H9 (cell line): ENCODE results near the gene LMO4. TPM values are rescaled to one million over a fixed set of nuclear protein-coding genes. Genes with fewer than 3 reads are reported as not detected.

Source experiments
- DNase-seq: peaks from one replicate; pipeline ENCODE4 v3.0.0-alpha.2; 2017
- H2AFZ ChIP-seq: one replicate; pipeline ENCODE4 v1.6.1; 2013; ENCODE audit warnings: mild to moderate bottlenecking, low read length, control low read depth, moderate library complexity
- H2AK5ac ChIP-seq: 2 replicates; pipeline ENCODE4 v1.6.1; 2013; ENCODE audit warnings: low read length, control low read depth, mixed read lengths; ENCODE audit not compliant: insufficient read length
- H2BK120ac ChIP-seq: one replicate; pipeline ENCODE4 v1.6.1; 2013; ENCODE audit warnings: low read depth, mild to moderate bottlenecking, low read length, control low read depth, inconsistent platforms; ENCODE audit not compliant: poor library complexity, severe bottlenecking
- H2BK12ac ChIP-seq: 2 replicates; pipeline ENCODE4 v1.6.1; 2013; ENCODE audit warnings: low read length, control low read depth, mixed read lengths, low read depth; ENCODE audit not compliant: insufficient read length
- H2BK15ac ChIP-seq: 2 replicates; pipeline ENCODE4 v1.6.1; 2013; ENCODE audit warnings: low read depth, low read length, control low read depth
- H2BK20ac ChIP-seq: one replicate; pipeline ENCODE4 v1.6.1; 2013; ENCODE audit warnings: low read depth, mild to moderate bottlenecking, low read length, control low read depth, inconsistent platforms; ENCODE audit not compliant: poor library complexity, severe bottlenecking
- H2BK5ac ChIP-seq: 2 replicates; pipeline ENCODE4 v1.6.1; 2013; ENCODE audit warnings: low read length, control low read depth, mixed read lengths; ENCODE audit not compliant: insufficient read length
- H3K14ac ChIP-seq: 2 replicates; pipeline ENCODE4 v1.6.1; 2013; ENCODE audit warnings: low read length, control low read depth; ENCODE audit not compliant: insufficient read depth
- H3K18ac ChIP-seq: 2 replicates; pipeline ENCODE4 v1.6.1; 2013; ENCODE audit warnings: low read depth, mild to moderate bottlenecking, mixed read lengths, low read length, control low read depth; ENCODE audit not compliant: insufficient read length
- H3K23ac ChIP-seq: 2 replicates; pipeline ENCODE4 v1.6.1; 2013; ENCODE audit warnings: low read length, control low read depth, mixed read lengths, low read depth; ENCODE audit not compliant: insufficient read length
- H3K23me2 ChIP-seq: 2 replicates; pipeline ENCODE4 v1.6.1; 2013; ENCODE audit warnings: low read depth, mild to moderate bottlenecking, mixed read lengths, low read length, control low read depth; ENCODE audit not compliant: insufficient read length, poor library complexity, severe bottlenecking
- H3K27ac ChIP-seq: 2 replicates; pipeline ENCODE4 v1.5.1; 2013; ENCODE audit warnings: low read length, control low read depth, mixed read lengths, low read depth; ENCODE audit not compliant: insufficient read length
- H3K27me3 ChIP-seq: 2 replicates; pipeline ENCODE4 v1.6.1; 2013; ENCODE audit warnings: low read length, control low read depth, inconsistent platforms; ENCODE audit not compliant: insufficient read depth
- H3K4ac ChIP-seq: 2 replicates; pipeline ENCODE4 v1.6.1; 2013; ENCODE audit warnings: low read depth, mild to moderate bottlenecking, control low read depth, inconsistent platforms, low read length, moderate library complexity
- H3K4me1 ChIP-seq: 2 replicates; pipeline ENCODE4 v1.6.1; 2013; ENCODE audit warnings: low read length, control low read depth, inconsistent platforms; ENCODE audit not compliant: insufficient read depth
- H3K4me2 ChIP-seq: 2 replicates; pipeline ENCODE4 v1.6.1; 2013; ENCODE audit warnings: low read length, control low read depth, mixed read lengths; ENCODE audit not compliant: insufficient read length, insufficient read depth
- H3K56ac ChIP-seq: 2 replicates; pipeline ENCODE4 v1.6.1; 2013; ENCODE audit warnings: low read depth, mild to moderate bottlenecking, mixed read lengths, low read length, control low read depth; ENCODE audit not compliant: insufficient read length
- H3K79me1 ChIP-seq: 2 replicates; pipeline ENCODE4 v1.6.1; 2013; ENCODE audit warnings: low read depth, mild to moderate bottlenecking, moderate library complexity, low read length, control low read depth, inconsistent platforms; ENCODE audit not compliant: insufficient read depth, poor library complexity, severe bottlenecking
- H3K79me2 ChIP-seq: 2 replicates; pipeline ENCODE4 v1.6.1; 2013; ENCODE audit warnings: low read length, control low read depth, inconsistent platforms; ENCODE audit not compliant: insufficient read depth
- H3K9ac ChIP-seq: 2 replicates; pipeline ENCODE4 v1.6.1; 2013; ENCODE audit warnings: low read length, control low read depth, mixed read lengths; ENCODE audit not compliant: insufficient read length; ENCODE audit errors: extremely low read depth
- H3K9me3 ChIP-seq: one replicate; pipeline ENCODE4 v1.6.1; 2013; ENCODE audit warnings: low read depth, low read length, inconsistent platforms; ENCODE audit not compliant: control insufficient read depth
- H3T11ph ChIP-seq: one replicate; pipeline ENCODE4 v1.6.1; 2013; ENCODE audit warnings: mild to moderate bottlenecking, low read length, control low read depth, inconsistent platforms
- H4K20me1 ChIP-seq: one replicate; pipeline ENCODE4 v1.6.1; 2013; ENCODE audit not compliant: control insufficient read depth, insufficient read length, insufficient read depth
- H4K5ac ChIP-seq: 2 replicates; pipeline ENCODE4 v1.6.1; 2013; ENCODE audit warnings: low read depth, mild to moderate bottlenecking, mixed read lengths, low read length, control low read depth; ENCODE audit not compliant: insufficient read length
- H4K8ac ChIP-seq: replicated peaks from 2 replicates; pipeline ENCODE4 v1.6.1; 2013; ENCODE audit warnings: low read length, control low read depth, mixed read lengths, low read depth; ENCODE audit not compliant: insufficient read length
- H4K91ac ChIP-seq: 2 replicates; pipeline ENCODE4 v1.6.1; 2013; ENCODE audit warnings: low read depth, mild to moderate bottlenecking, moderate library complexity, mixed read lengths, low read length, control low read depth; ENCODE audit not compliant: insufficient read length
- H3K27ac Mint-ChIP-seq, 3 experiments: 2 replicates in 2 of 3; 3 replicates in 1 of 3; pipeline ENCODE4 v1.8.0; 2020 to 2021; ENCODE audit warnings: mixed read lengths in 3 of 3, mild to moderate bottlenecking in 1 of 3, moderate library complexity in 1 of 3
- H3K27me3 Mint-ChIP-seq: 2 replicates; pipeline ENCODE4 v1.8.0; 2021; ENCODE audit warnings: low read depth, mild to moderate bottlenecking, moderate library complexity, mixed read lengths
- H3K36me3 Mint-ChIP-seq, 3 experiments: 2 replicates in 2 of 3; 3 replicates in 1 of 3; pipeline ENCODE4 v1.8.0; 2020 to 2021; ENCODE audit warnings: low read depth in 3 of 3, mixed read lengths in 3 of 3; ENCODE audit not compliant: insufficient read depth in 1 of 3
- H3K4me1 Mint-ChIP-seq, 2 experiments: 2 replicates each; pipeline ENCODE4 v1.8.0; 2020; ENCODE audit warnings: mixed read lengths in 2 of 2
- H3K4me3 Mint-ChIP-seq, 2 experiments: 2 replicates in 1 of 2; 3 replicates in 1 of 2; pipeline ENCODE4 v1.8.0; 2020 to 2021; ENCODE audit warnings: mild to moderate bottlenecking in 2 of 2, mixed read lengths in 2 of 2, moderate library complexity in 1 of 2
- H3K9me3 Mint-ChIP-seq, 2 experiments: 2 replicates in 1 of 2; 3 replicates in 1 of 2; pipeline ENCODE4 v1.8.0; 2020; ENCODE audit warnings: mild to moderate bottlenecking in 2 of 2, mixed read lengths in 2 of 2, moderate library complexity in 1 of 2
- CTCF ChIP-seq: fragments of 200-600 bp; sonication (generic); conservative IDR thresholded peaks from 3 replicates; pipeline ENCODE4 v1.8.0; 2021; ENCODE audit warnings: antibody characterized with exemption, mild to moderate bottlenecking
- WGBS: extraction: QIAGEN DNeasy Blood & Tissue Kit; methylation state at CpG from one replicate; pipeline ENCODE4 v1.1.7; 2013; ENCODE audit warnings: missing lambda C conversion rate, low lambda C conversion rate, mixed read lengths; ENCODE audit not compliant: insufficient read length; ENCODE audit errors: extremely low coverage; 5-methylcytosine and 5-hydroxymethylcytosine counted together
- total RNA-seq: library from RNA; stranded (reverse); gene quantifications from 2 replicates; pipeline ENCODE4 v1.2.1, GENCODE V29; 2021

The LMO4 gene
- total RNA-seq, 1 experiment from 2014 or later = 64.9 TPM

GRCh38 chr1:87355894-87356293 is 27.2 kb downstream of the LMO4 start:
- Histone ChIP-seq H3K4me1 (no peaks in the 10 kb centered on the region; the same call in 1 of the 2 replicates), H2AFZ (no peak overlapping the region), H3K27me3 (no peaks in the 10 kb centered on the region), H2BK120ac (no peak overlapping the region), H3K23me2 (no peaks in the 10 kb centered on the region), H3K56ac (no peak overlapping the region), H2BK12ac (no peak overlapping the region), H3K9me3 (no peaks in the 10 kb centered on the region), H4K91ac (no peak overlapping the region), H3K4ac (no peak overlapping the region), H3K9ac (no peak overlapping the region), H3K4me2 (no peak overlapping the region), H2BK5ac (no peak overlapping the region), H3K27ac (no peak overlapping the region), H3K79me2 (no peaks in the 10 kb centered on the region), H3K79me1 (no peaks in the 10 kb centered on the region), H2AK5ac (no peak overlapping the region), H2BK15ac (no peak overlapping the region), H3K18ac (no peak overlapping the region), H3K14ac (no peak overlapping the region), H3K23ac (no peak overlapping the region), H4K8ac (no peak overlapping the region), H3T11ph (no peak overlapping the region), H4K5ac (no peak overlapping the region), H2BK20ac (no peak overlapping the region), H4K20me1 (no peaks in the 10 kb centered on the region)
- H3K9me3 Mint-ChIP-seq = no peaks in the 10 kb centered on the region
- no peak for TF ChIP-seq CTCF
- H3K4me1 Mint-ChIP-seq = peaks cover 8 to 13% of the 10 kb centered on the region in 2 experiments
- H3K36me3 Mint-ChIP-seq = no peaks in the 10 kb centered on the region
- H3K27me3 Mint-ChIP-seq = no peaks in the 10 kb centered on the region
- H3K27ac Mint-ChIP-seq = peak overlapping the region in 1 of 3 experiments; percentile 80; a peak in 1 of 7 replicates
- no peak for DNase-seq
- WGBS = no CpG with 5 or more reads among the region's 3 CpGs
- H3K4me3 Mint-ChIP-seq = no peak overlapping the region
